Rectal smooth muscle tissue (tissue), 1 donor: ENCODE measurements around the gene RAB24.
"Not testable (repeated sequence)": the region's sequence is repeated elsewhere in the genome, so short reads cannot be mapped to it uniquely, and the experiment has no call there.

Source experiments
- H3K27ac ChIP-seq: one replicate; pipeline ENCODE4 v1.7.0; 2013; ENCODE audit warnings: low read depth, low read length, inconsistent platforms
- H3K27me3 ChIP-seq: one replicate; pipeline ENCODE4 v1.7.0; 2013; ENCODE audit warnings: low read length; ENCODE audit not compliant: control insufficient read depth, insufficient read depth
- H3K36me3 ChIP-seq: one replicate; pipeline ENCODE4 v1.7.0; 2013; ENCODE audit warnings: low read length; ENCODE audit not compliant: control insufficient read depth, insufficient read depth
- H3K4me1 ChIP-seq: one replicate; pipeline ENCODE4 v1.7.0; 2013; ENCODE audit warnings: low read length; ENCODE audit not compliant: control insufficient read depth, insufficient read depth
- H3K4me3 ChIP-seq: one replicate; pipeline ENCODE4 v1.7.0; 2013; ENCODE audit warnings: low read length
- H3K9ac ChIP-seq: one replicate; pipeline ENCODE4 v1.7.0; 2013; ENCODE audit warnings: low read length

Gene RAB24

DNA sequence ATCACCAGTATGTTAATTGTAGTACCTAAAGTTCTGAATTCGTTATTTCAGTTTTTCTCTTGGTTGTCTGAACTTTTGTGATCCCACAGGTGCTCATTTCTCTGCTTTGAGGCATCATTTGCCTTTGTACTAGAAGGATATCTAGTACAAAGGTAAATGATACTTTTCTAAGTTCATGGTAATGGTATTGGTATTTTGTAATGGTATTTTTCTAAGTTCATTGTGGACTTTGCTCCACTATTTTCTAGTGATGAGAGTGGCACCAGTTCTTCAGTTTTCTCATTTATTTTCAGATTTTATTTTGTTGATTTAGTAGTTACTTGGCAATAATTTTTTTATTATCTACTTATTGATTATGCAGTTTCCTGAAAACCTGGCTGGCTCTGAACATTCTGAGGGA is 42.0 kb downstream of the RAB24 start:
- H3K27me3 ChIP-seq, result no peaks in the 10 kb centered on the region
- H3K36me3 ChIP-seq, result peaks cover 23% of the 10 kb centered on the region
- H3K4me3 ChIP-seq, result no peak overlapping the region
- H3K9ac ChIP-seq, result no peak overlapping the region
- H3K27ac ChIP-seq, result no peak overlapping the region
- no peaks in the 10 kb centered on the region for H3K4me1 ChIP-seq

DNA sequence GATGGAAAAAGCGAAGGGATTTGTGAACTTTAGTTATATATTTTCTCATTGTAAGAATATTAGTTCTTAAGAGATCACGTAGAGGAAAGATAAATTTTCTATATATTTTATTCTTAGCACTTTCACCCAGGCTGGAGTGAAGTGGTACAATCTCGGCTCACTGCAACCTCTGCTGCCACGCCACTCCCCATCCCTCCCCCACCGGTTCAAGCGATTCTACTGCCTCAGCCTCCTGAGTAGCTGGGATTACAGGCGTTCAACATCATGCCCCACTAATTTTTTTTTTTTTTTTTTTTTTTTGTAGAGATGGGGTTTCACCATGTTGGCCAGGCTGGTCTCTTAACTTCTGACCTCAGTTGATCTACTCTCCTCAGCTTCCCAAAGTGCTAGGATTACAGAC is 42.6 kb downstream of the RAB24 start:
- Histone ChIP-seq H3K4me3 (no peak overlapping the region), H3K9ac (no peak overlapping the region), H3K36me3 (peaks cover 18% of the 10 kb centered on the region), H3K27ac (no peak overlapping the region), H3K4me1 (no peaks in the 10 kb centered on the region), H3K27me3 (no peaks in the 10 kb centered on the region)

DNA sequence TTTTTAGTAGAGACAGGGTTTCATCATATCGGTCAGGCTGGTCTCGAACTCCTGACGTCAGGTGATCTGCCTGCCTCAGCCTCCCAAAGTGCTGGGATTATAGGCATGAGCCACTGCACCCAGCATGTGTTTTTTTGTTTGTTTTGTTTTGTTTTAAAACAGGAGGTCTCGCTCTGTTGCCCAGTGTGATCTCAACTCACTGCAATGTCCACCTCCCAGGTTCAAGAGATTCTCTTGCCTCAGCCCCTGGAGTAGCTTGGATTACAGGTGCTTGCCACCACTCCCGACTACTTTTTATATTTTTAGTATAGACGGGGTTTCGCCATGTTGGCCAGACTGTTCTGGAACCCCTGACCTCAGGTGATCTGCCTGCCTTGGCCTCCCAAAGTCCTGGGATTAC is 44.8 kb downstream of the RAB24 start:
- H3K9ac ChIP-seq, H3K27ac ChIP-seq, H3K4me3 ChIP-seq, H3K27me3 ChIP-seq, H3K4me1 ChIP-seq: not testable (repeated sequence)
- H3K36me3 ChIP-seq, result peaks cover 16% of the 10 kb centered on the region

- Histone ChIP-seq H3K36me3 (peaks cover 6% of the 10 kb centered on the region), H3K4me3 (no peak overlapping the region), H3K4me1 (no peaks in the 10 kb centered on the region), H3K9ac (no peak overlapping the region), H3K27me3 (no peaks in the 10 kb centered on the region), H3K27ac (no peak overlapping the region)
Measured at GRCh38 chr5:177256296-177256695, 47.2 kb downstream of the RAB24 start.

GRCh38 chr5:177253252-177253651 is 50.3 kb downstream of the RAB24 start:
- no peak overlapping the region for H3K4me3 ChIP-seq
- no peaks in the 10 kb centered on the region for H3K27me3 ChIP-seq
- peaks cover 1% of the 10 kb centered on the region for H3K36me3 ChIP-seq
- H3K27ac ChIP-seq, result no peak overlapping the region
- no peaks in the 10 kb centered on the region for H3K4me1 ChIP-seq
- no peak overlapping the region for H3K9ac ChIP-seq
